OCI-LY3 (cell line): Measurements from ENCODE around the gene RIBC1.

Experiments
- CTCF ChIP-seq: fragments of 200-600, 300-600 bp; sonication (generic); IDR thresholded peaks from 2 replicates; pipeline ENCODE4 v1.5.1; 2014; ENCODE audit warnings: antibody characterized with exemption, low read length, low read depth
- EZH2phosphoT487 ChIP-seq: fragments of 200-600 bp; shearing (Covaris generic); IDR thresholded peaks from 2 replicates; pipeline ENCODE4 v1.6.1; 2018; ENCODE audit warnings: antibody characterized with exemption, mixed run types, low read depth

DNA sequence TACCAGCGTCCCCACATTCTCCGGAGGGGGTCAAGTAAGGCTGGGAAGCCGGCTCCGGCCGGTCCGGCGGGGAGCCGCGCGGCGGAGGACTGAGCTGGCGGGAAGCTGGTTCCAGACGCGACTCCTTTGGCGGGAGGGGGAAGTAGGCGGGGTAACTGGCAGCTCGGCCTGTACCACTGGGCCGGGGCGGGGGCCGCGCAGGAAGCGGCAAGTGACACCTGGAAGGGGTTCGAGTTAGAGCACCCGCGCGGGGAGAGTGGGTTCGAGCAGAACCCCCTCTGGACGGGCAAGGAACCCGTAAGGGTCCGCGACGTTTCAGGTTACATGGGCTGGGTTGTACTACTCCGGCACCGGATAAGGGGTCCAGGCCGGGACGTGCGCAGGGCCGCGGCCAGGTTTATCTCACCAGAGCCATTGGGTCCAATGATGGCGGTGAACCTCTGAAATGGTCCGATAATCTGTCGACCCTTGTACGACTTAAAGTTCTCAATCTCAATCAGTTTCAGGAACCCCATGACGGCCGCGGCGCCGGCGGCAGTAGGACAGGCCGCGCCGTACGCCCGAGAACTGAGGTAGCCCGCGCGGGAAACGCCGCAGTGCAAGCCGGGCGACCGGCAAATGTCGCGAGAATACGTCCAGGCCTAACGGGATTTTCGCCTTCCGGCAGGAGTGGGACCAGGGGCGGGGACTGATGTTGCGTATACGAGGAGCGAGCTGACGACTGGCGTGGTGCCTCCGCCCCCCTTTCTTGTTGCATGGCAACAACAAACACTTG is 400 bp upstream of the RIBC1 start, which contains the start of gene SMC1A:
- no peak for TF ChIP-seq CTCF
- TF ChIP-seq EZH2phosphoT487, result no peak
